A549 (cell line): ENCODE measurements around the gene DBT. TPM values are rescaled to one million over a fixed set of nuclear protein-coding genes. Genes with fewer than 3 reads are reported as not detected.

ENCODE experiments used
- ATAC-seq, 2 experiments: fragments of 200-7000 bp in 1 of 2; fragments of >200 bp in 1 of 2; cut with Nextera tagmentation in 1 of 2; cut with Tn5 transposase in 1 of 2; 3 replicates each; pipeline versions ENCODE4 v1.8.0 to v1.9.1; 2018 to 2020; ENCODE audit warnings: mild to moderate bottlenecking in 1 of 2, moderate library complexity in 1 of 2
- CTCF ChIA-PET: fragments of 300-600 bp; sonication (Branson Sonifier 250); formaldehyde crosslinking; extraction: SDS; loops from one replicate; lab custom pipeline; 2021; ENCODE audit warnings: antibody characterized with exemption, inconsistent platforms; lab: Yijun Ruan, JAX
- POLR2A ChIA-PET: fragments of 350-600 bp; formaldehyde crosslinking; extraction: SDS; loops from one replicate; lab custom pipeline; 2021; ENCODE audit warnings: antibody characterized with exemption, inconsistent platforms; lab: Yijun Ruan, JAX
- DNase-seq, 2 experiments: peaks; one replicate each; pipeline versions ENCODE4 v3.0.0 to v3.0.0-alpha.2; 2011 to 2016; ENCODE audit warnings: low read depth in 1 of 2, low spot score in 1 of 2
- FAIRE-seq: peaks from 2 replicates; lab custom pipeline; 2011; peaks lifted over from hg19 to GRCh38; lab: Jason Lieb, UNC
- H3K27ac ChIP-seq, 2 experiments: fragments of >200 bp; sonication (Bioruptor Twin); formaldehyde crosslinking; 3 replicates each; pipeline ENCODE4 v1.5.1; 2016 to 2017
- H3K4me1 ChIP-seq: fragments of >200 bp; sonication (Bioruptor Twin); formaldehyde crosslinking; 3 replicates; pipeline ENCODE4 v1.6.1; 2016
- H3K4me2 ChIP-seq: fragments of >200 bp; sonication (Bioruptor Twin); formaldehyde crosslinking; 3 replicates; pipeline ENCODE4 v1.6.1; 2016
- H3K4me3 ChIP-seq: fragments of >200 bp; sonication (Bioruptor Twin); formaldehyde crosslinking; 3 replicates; pipeline ENCODE4 v1.5.1; 2016
- H3K9me3 ChIP-seq: fragments of >200 bp; sonication (Bioruptor Twin); formaldehyde crosslinking; 3 replicates; pipeline ENCODE4 v1.6.1; 2016
- CBX8 ChIP-seq: fragments of 200-600 bp; sonication (generic); IDR thresholded peaks from 2 replicates; pipeline ENCODE4 v1.6.1; 2016
- CEBPB ChIP-seq, 2 experiments: fragments of >200 bp in 1 of 2; sonication (Bioruptor Twin) in 1 of 2; formaldehyde crosslinking in 1 of 2; IDR thresholded peaks; 2 replicates each; pipeline ENCODE4 v1.6.1; 2012 to 2016
- CHD2 ChIP-seq: fragments of 150-350 bp; IDR thresholded peaks from 2 replicates; pipeline ENCODE4 v1.6.1; 2014; ENCODE audit warnings: low read length; ENCODE audit not compliant: partially characterized antibody
- CHD4 ChIP-seq: fragments of 200-600 bp; sonication (generic); IDR thresholded peaks from 2 replicates; pipeline ENCODE4 v1.6.1; 2016; ENCODE audit warnings: antibody characterized with exemption, mild to moderate bottlenecking, borderline replicate concordance
- EHF ChIP-seq: fragments of 250-450 bp; sonication (Bioruptor Pico); IDR thresholded peaks from 2 replicates; pipeline ENCODE4 v1.5.0; 2020; ENCODE audit warnings: mild to moderate bottlenecking
- ESRRA ChIP-seq: fragments of 150-350 bp; IDR thresholded peaks from 2 replicates; pipeline ENCODE4 v1.6.1; 2014; ENCODE audit warnings: mild to moderate bottlenecking, low read length, borderline replicate concordance
- HOXB5 ChIP-seq: fragments of 250-450 bp; sonication (Bioruptor Pico); IDR thresholded peaks from 2 replicates; pipeline ENCODE4 v1.5.0; 2020; ENCODE audit warnings: mild to moderate bottlenecking, moderate library complexity
- MAX ChIP-seq: IDR thresholded peaks from 2 replicates; pipeline ENCODE4 v1.6.1; 2012
- MYC ChIP-seq: IDR thresholded peaks from 2 replicates; pipeline ENCODE4 v1.6.1; 2012; ENCODE audit warnings: mild to moderate bottlenecking, inconsistent platforms, low read length, improper control_type of control experiment, borderline replicate concordance
- PHF8 ChIP-seq: fragments of 200-600 bp; sonication (generic); IDR thresholded peaks from 2 replicates; pipeline ENCODE4 v1.6.1; 2016; ENCODE audit warnings: low read depth, mild to moderate bottlenecking, antibody characterized with exemption, moderate library complexity, borderline replicate concordance
- POLR2AphosphoS2 ChIP-seq: conservative IDR thresholded peaks from 2 replicates; pipeline ENCODE4 v1.6.1; 2012; ENCODE audit warnings: low read length, improper control_type of control experiment, inconsistent platforms
- RARB ChIP-seq: fragments of 250-450 bp; sonication (Bioruptor Pico); IDR thresholded peaks from 2 replicates; pipeline ENCODE4 v1.8.0; 2021; ENCODE audit warnings: mild to moderate bottlenecking, moderate library complexity
- SREBF2 ChIP-seq: fragments of 450-650 bp; IDR thresholded peaks from 2 replicates; pipeline ENCODE4 v1.6.1; 2014; ENCODE audit warnings: mild to moderate bottlenecking, moderate library complexity
- TP53 ChIP-seq: fragments of 250-450 bp; sonication (Bioruptor Pico); IDR thresholded peaks from 2 replicates; pipeline ENCODE4 v1.5.0; 2021; ENCODE audit warnings: mild to moderate bottlenecking, moderate library complexity
- USF2 ChIP-seq: fragments of 450-650 bp; IDR thresholded peaks from 2 replicates; pipeline ENCODE4 v1.6.1; 2014; ENCODE audit warnings: antibody characterized with exemption
- ZFP36 ChIP-seq: fragments of 450-650 bp; IDR thresholded peaks from 2 replicates; pipeline ENCODE4 v1.6.1; 2014; ENCODE audit warnings: borderline replicate concordance; ENCODE audit not compliant: partially characterized antibody
- WGBS: methylation state at CpG from one replicate; pipeline ENCODE4 v1.1.6; 2017; ENCODE audit errors: missing lambda C conversion rate; 5-methylcytosine and 5-hydroxymethylcytosine counted together
- polyA plus RNA-seq, 4 experiments: library from polyadenylated mRNA; depleted of rRNA in 3 of 4; stranded (reverse); fragments of >200 nt; fragmentation: RNase III in 1 of 4; extraction: RNeasy Plus Mini Kit Qiagen cat#74134 plus additional on column Dnase treatment in 1 of 4; gene quantifications; 2 replicates in 3 of 4; 3 replicates in 1 of 4; pipeline ENCODE4 v1.2.3, GENCODE V29; 2011 to 2017
- small RNA-seq, 6 experiments: library from RNA; depleted of rRNA; stranded (forward); fragments of <200 nt; gene quantifications; one replicate each; pipeline ENCODE3, GENCODE V24; 2012
- TF ChIP-seq, protein P1 (sequence below): IDR thresholded peaks from 2 replicates; pipeline ENCODE4 v1.6.1; 2012
- TF ChIP-seq, protein P2 (sequence below): fragments of 250-450 bp; sonication (Bioruptor Pico); IDR thresholded peaks from 2 replicates; pipeline ENCODE4 v1.5.0; 2021; ENCODE audit warnings: mild to moderate bottlenecking, moderate library complexity, borderline replicate concordance
- TF ChIP-seq, protein P3 (sequence below): IDR thresholded peaks from 2 replicates; pipeline ENCODE4 v1.6.1; 2012; ENCODE audit warnings: low read depth, borderline replicate concordance

DBT gene
- polyA plus RNA-seq, 2 of the 4 experiments (the other 2 are of a cell fraction), result 3.6 to 8.7 TPM

GRCh38 chr1:100137602-100138001 is 112.0 kb downstream of the DBT start:
- no peak overlapping the region for H3K27ac ChIP-seq
- ATAC-seq (no peak), DNase-seq (no peak), FAIRE-seq (no peak)
- 91% methylated on average over 2 of the region's 2 CpGs for WGBS
- no peak overlapping the region for H3K4me2 ChIP-seq
- H3K4me3 ChIP-seq, result no peak overlapping the region
- 0 out of 3 replicates have a peak, but pooled peaks cover 9% of the 10 kb centered on the region for H3K4me1 ChIP-seq
- CTCF ChIA-PET, result no interaction called here
- H3K9me3 ChIP-seq, result no peaks in the 10 kb centered on the region
- TF ChIP-seq ESRRA, result no peak
- no peak for TF ChIP-seq RARB (CRISPR knock-in tag)
- TF ChIP-seq, protein P1, sequence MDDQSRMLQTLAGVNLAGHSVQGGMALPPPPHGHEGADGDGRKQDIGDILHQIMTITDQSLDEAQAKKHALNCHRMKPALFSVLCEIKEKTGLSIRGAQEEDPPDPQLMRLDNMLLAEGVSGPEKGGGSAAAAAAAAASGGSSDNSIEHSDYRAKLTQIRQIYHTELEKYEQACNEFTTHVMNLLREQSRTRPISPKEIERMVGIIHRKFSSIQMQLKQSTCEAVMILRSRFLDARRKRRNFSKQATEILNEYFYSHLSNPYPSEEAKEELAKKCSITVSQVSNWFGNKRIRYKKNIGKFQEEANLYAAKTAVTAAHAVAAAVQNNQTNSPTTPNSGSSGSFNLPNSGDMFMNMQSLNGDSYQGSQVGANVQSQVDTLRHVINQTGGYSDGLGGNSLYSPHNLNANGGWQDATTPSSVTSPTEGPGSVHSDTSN, result no peak
- no peak for TF ChIP-seq SREBF2
- no peak for TF ChIP-seq ZFP36
- TF ChIP-seq, protein P2, sequence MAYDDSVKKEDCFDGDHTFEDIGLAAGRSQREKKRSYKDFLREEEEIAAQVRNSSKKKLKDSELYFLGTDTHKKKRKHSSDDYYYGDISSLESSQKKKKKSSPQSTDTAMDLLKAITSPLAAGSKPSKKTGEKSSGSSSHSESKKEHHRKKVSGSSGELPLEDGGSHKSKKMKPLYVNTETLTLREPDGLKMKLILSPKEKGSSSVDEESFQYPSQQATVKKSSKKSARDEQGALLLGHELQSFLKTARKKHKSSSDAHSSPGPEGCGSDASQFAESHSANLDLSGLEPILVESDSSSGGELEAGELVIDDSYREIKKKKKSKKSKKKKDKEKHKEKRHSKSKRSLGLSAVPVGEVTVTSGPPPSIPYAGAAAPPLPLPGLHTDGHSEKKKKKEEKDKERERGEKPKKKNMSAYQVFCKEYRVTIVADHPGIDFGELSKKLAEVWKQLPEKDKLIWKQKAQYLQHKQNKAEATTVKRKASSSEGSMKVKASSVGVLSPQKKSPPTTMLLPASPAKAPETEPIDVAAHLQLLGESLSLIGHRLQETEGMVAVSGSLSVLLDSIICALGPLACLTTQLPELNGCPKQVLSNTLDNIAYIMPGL (CRISPR knock-in tag), result no peak
- no peak for TF ChIP-seq MAX
- TF ChIP-seq MYC, result no peak
- TF ChIP-seq EHF (CRISPR knock-in tag), result no peak
- TF ChIP-seq POLR2AphosphoS2, result no peak
- no peak for TF ChIP-seq PHF8
- TF ChIP-seq HOXB5 (CRISPR knock-in tag), result no peak
- TF ChIP-seq TP53 (CRISPR knock-in tag), result no peak
- no peak for TF ChIP-seq USF2
- TF ChIP-seq, protein P3, sequence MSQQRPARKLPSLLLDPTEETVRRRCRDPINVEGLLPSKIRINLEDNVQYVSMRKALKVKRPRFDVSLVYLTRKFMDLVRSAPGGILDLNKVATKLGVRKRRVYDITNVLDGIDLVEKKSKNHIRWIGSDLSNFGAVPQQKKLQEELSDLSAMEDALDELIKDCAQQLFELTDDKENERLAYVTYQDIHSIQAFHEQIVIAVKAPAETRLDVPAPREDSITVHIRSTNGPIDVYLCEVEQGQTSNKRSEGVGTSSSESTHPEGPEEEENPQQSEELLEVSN, result no peak
- no peak for TF ChIP-seq CHD2
- no peak for TF ChIP-seq CEBPB (IDR thresholded peaks at IDR 0.05)
- no peak for TF ChIP-seq CHD4
- TF ChIP-seq CBX8, result no peak
- TF ChIP-seq, all 56 proteins: peak for 0
- POLR2A ChIA-PET, result no interaction called here

Small RNAs within 50 kb of the gene (small RNA-seq; reads per million reads assigned to genes)
- gene AL445928.1, result 0 reads per million in 6 experiments
- 0 reads per million in 6 experiments for gene MIR553
- 0 reads per million in 6 experiments for gene RPL23AP90

Other genes with a start within 250 kb of the DBT start
- 3.7 and 4.0 TPM in 2 replicates for gene SASS6, start 116.9 kb downstream of the DBT start, polyA plus RNA-seq (2011; rRNA removed)
- 4.5 to 5.5 TPM (median 5.2 TPM) in 3 replicates for gene SASS6, start 116.9 kb downstream of the DBT start, polyA plus RNA-seq (2017; fragmentation: RNase III; extraction: RNeasy Plus Mini Kit Qiagen cat#74134 plus additional on column Dnase treatment)
- 14.0 and 21.7 TPM in 2 replicates for gene TRMT13, start 116.7 kb downstream of the DBT start, polyA plus RNA-seq (2011; rRNA removed)
- gene TRMT13, start 116.7 kb downstream of the DBT start, polyA plus RNA-seq (2017; fragmentation: RNase III; extraction: RNeasy Plus Mini Kit Qiagen cat#74134 plus additional on column Dnase treatment), result 9.9 to 12.4 TPM (median 11.6 TPM) in 3 replicates
- 0.33 and 0.45 TPM in 2 replicates for gene LRRC39, start 71.6 kb downstream of the DBT start, polyA plus RNA-seq (2011; rRNA removed)
- gene LRRC39, start 71.6 kb downstream of the DBT start, polyA plus RNA-seq (2017; fragmentation: RNase III; extraction: RNeasy Plus Mini Kit Qiagen cat#74134 plus additional on column Dnase treatment), result 0.24 to 0.45 TPM (median 0.32 TPM) in 3 replicates
- gene RTCA, start 16.4 kb upstream of the DBT start, polyA plus RNA-seq (2011; rRNA removed), result 31.9 and 39.5 TPM in 2 replicates
- gene RTCA, start 16.4 kb upstream of the DBT start, polyA plus RNA-seq (2017; fragmentation: RNase III; extraction: RNeasy Plus Mini Kit Qiagen cat#74134 plus additional on column Dnase treatment), result 23.8 to 25.0 TPM (median 24.4 TPM) in 3 replicates
- 3.3 and 4.1 TPM in 2 replicates for gene CDC14A, start 102.7 kb upstream of the DBT start, polyA plus RNA-seq (2011; rRNA removed)
- 1.6 to 1.8 TPM (median 1.6 TPM) in 3 replicates for gene CDC14A, start 102.7 kb upstream of the DBT start, polyA plus RNA-seq (2017; fragmentation: RNase III; extraction: RNeasy Plus Mini Kit Qiagen cat#74134 plus additional on column Dnase treatment)